Esophagus squamous epithelium (tissue), 5 donors: ENCODE results near the gene SRSF7. TPM values are rescaled to one million over a fixed set of nuclear protein-coding genes. Genes with fewer than 3 reads are reported as not detected.

Experiments
- DNase-seq: peaks from one replicate; lab custom pipeline; 2025; lab: John Stamatoyannopoulos, UW
- H3K27ac ChIP-seq, 4 donors: fragments of 200-600 bp; sonication (generic); one replicate each; pipeline ENCODE4 v1.5.1; 2016 to 2019; ENCODE audit warnings: mild to moderate bottlenecking in 1 of 4
- H3K27me3 ChIP-seq, 4 donors: fragments of 200-600 bp; sonication (generic); 1 replicate in 3 of 4; 2 replicates in 1 of 4; pipeline versions ENCODE4 v1.5.1 to v1.6.0; 2017 to 2021; ENCODE audit warnings: antibody characterized with exemption in 1 of 4
- H3K36me3 ChIP-seq, 3 donors: fragments of 200-600 bp; sonication (generic); one replicate each; pipeline ENCODE4 v1.5.1; 2016 to 2019
- H3K4me1 ChIP-seq, 3 donors: fragments of 200-600 bp; sonication (generic); one replicate each; pipeline ENCODE4 v1.5.1; 2017 to 2019
- H3K4me3 ChIP-seq, 4 donors: fragments of 200-600 bp; sonication (generic); 1 replicate in 3 of 4; 2 replicates in 1 of 4; pipeline ENCODE4 v1.5.1; 2016 to 2019; ENCODE audit warnings: mild to moderate bottlenecking in 2 of 4, moderate library complexity in 1 of 4
- H3K9me3 ChIP-seq, 3 donors: fragments of 200-600 bp; sonication (generic); one replicate each; pipeline ENCODE4 v1.5.1; 2016 to 2019
- POLR2A ChIP-seq, 4 donors: fragments of 450-650 bp; IDR thresholded peaks; one replicate each; pipeline ENCODE4 v1.6.1; 2017; ENCODE audit warnings: antibody characterized with exemption in 4 of 4, mild to moderate bottlenecking in 4 of 4, moderate library complexity in 3 of 4
- WGBS, 2 donors: methylation state at CpG; one replicate each; pipeline ENCODE4 v1.1.5; 2018; 5-methylcytosine and 5-hydroxymethylcytosine counted together
- intact Hi-C: fragments of 100-400 bp; cut with DNase I; formaldehyde crosslinking; loops from one replicate; pipeline ENCODE4 v1.15.0; 2022
- total RNA-seq, 4 donors: library from RNA; depleted of rRNA; stranded (reverse); fragments of >200 nt; gene quantifications; one replicate each; pipeline ENCODE4 v1.1.0, GENCODE V29; 2016
- TF ChIP-seq, protein P1 (sequence below), 6 experiments: fragments of 450-650 bp in 4 of 6; fragments of 200-600 bp in 2 of 6; sonication (generic) in 2 of 6; IDR thresholded peaks; one replicate each; pipeline ENCODE4 v1.5.1; 2016 to 2019; ENCODE audit warnings: antibody characterized with exemption in 6 of 6, mild to moderate bottlenecking in 4 of 6, moderate library complexity in 4 of 6
- donor health status: DM: yes; HTN: yes; CAD: no.

SRSF7 gene
- total RNA-seq, 4 donors from 2014 or later: 57.0 to 127 (median 103) TPM

DNA sequence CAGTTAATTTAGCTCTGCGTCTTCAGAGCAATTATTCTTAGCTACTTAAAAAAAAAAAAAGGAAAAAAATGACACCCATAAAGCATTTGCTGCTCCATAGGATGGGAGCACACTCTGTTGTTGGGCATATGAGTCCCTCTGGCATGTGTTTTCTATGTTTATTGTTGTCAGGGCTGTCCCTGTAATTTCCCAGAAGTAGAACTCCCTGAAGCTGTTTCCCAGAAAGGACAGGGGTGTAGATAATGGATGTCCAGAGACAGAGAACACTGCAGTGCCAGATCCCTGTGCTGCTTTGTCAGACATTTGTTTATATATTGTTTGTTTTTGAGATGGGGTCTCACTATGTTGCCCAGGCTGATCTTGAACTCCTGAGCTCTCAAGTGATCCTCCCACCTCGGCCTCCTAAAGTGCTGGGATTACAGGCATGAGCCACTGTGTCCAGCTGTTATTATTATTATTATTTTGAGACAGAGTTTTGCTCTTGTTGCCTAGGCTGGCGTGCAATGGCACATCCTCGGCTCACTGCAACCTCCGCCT lies 52.6 kb downstream of the SRSF7 start:
- H3K36me3 ChIP-seq: no peaks in the 10 kb centered on the region
- TF ChIP-seq POLR2A (IDR thresholded peaks at IDR 0.05): no peak
- TF ChIP-seq, protein P1, sequence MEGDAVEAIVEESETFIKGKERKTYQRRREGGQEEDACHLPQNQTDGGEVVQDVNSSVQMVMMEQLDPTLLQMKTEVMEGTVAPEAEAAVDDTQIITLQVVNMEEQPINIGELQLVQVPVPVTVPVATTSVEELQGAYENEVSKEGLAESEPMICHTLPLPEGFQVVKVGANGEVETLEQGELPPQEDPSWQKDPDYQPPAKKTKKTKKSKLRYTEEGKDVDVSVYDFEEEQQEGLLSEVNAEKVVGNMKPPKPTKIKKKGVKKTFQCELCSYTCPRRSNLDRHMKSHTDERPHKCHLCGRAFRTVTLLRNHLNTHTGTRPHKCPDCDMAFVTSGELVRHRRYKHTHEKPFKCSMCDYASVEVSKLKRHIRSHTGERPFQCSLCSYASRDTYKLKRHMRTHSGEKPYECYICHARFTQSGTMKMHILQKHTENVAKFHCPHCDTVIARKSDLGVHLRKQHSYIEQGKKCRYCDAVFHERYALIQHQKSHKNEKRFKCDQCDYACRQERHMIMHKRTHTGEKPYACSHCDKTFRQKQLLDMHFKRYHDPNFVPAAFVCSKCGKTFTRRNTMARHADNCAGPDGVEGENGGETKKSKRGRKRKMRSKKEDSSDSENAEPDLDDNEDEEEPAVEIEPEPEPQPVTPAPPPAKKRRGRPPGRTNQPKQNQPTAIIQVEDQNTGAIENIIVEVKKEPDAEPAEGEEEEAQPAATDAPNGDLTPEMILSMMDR (IDR thresholded peaks at IDR 0.05): no peak
- intact Hi-C loops: no loop called here

GRCh38 chr2:38697116-38697840 lies 53.9 kb downstream of the SRSF7 start:
- H3K4me1 ChIP-seq: peaks cover 0 to 35% (median 11%) of the 10 kb centered on the region in 3 donors
- no peak for TF ChIP-seq POLR2A (IDR thresholded peaks at IDR 0.05)
- TF ChIP-seq, protein P1 (IDR thresholded peaks at IDR 0.05): no peak
- no peaks in the 10 kb centered on the region for H3K36me3 ChIP-seq
- no peak overlapping the region for H3K27ac ChIP-seq
- no peaks in the 10 kb centered on the region for H3K27me3 ChIP-seq
- intact Hi-C loops: no loop called here
- WGBS, 2 donors: 50 to 66% methylated on average over 8 of the region's 8 CpGs
- H3K9me3 ChIP-seq: no peaks in the 10 kb centered on the region
- H3K4me3 ChIP-seq: no peak overlapping the region
- DNase-seq: no peak

More for the DNA sequence above, 52.6 kb downstream of the SRSF7 start:
- no peak overlapping the region for H3K4me3 ChIP-seq
- no peak for DNase-seq
- H3K4me1 ChIP-seq: peaks cover 0 to 22% (median 0%) of the 10 kb centered on the region in 3 donors
- no peaks in the 10 kb centered on the region for H3K9me3 ChIP-seq
- H3K27ac ChIP-seq: no peak overlapping the region
- no peaks in the 10 kb centered on the region for H3K27me3 ChIP-seq
- whole genome bisulfite sequencing, 2 donors: 95 to 98% methylated on average over 5 of the region's 5 CpGs

Other genes starting within 250 kb of the SRSF7 start
- 10 to 100 TPM; 11.9 to 38.1 (median 20.0) TPM for gene HNRNPLL, start 148.4 kb downstream of the SRSF7 start, total RNA-seq
- 10 to 100 TPM in 1 of 4 donors, 1 to 10 TPM in 3; 2.6 to 10.5 (median 4.8) TPM for gene GALM, start 85.2 kb downstream of the SRSF7 start, total RNA-seq
- 1 to 10 TPM; 3.7 to 7.2 (median 4.9) TPM for gene GEMIN6, start 26.8 kb upstream of the SRSF7 start, total RNA-seq
- gene DHX57, start 124.6 kb upstream of the SRSF7 start, total RNA-seq: 10 to 100 TPM in 2 of 4 donors, 1 to 10 TPM in 2; 7.1 to 13.5 (median 10.1) TPM
- 10 to 100 TPM in 2 of 4 donors, 1 to 10 TPM in 2; 6.1 to 14.9 (median 10.6) TPM for gene MORN2, start 124.6 kb upstream of the SRSF7 start, total RNA-seq
- under 1 TPM; 0.04 to 0.49 (median 0.35) TPM for gene ARHGEF33, start 138.5 kb upstream of the SRSF7 start, total RNA-seq